DMS153 treated with DMSO at 0.1 percent for 48 hours (cell line): ENCODE results near the gene BCL10.
A peak's percentile ranks its signal among the peaks of the same experiment; 100 is the strongest.

Source experiments
- DNase-seq: peaks from one replicate; lab custom pipeline; 2025; ENCODE audit not compliant: unreplicated experiment; lab: John Stamatoyannopoulos, UW

BCL10 gene

GRCh38 chr1:85276215-85276977 is at the start of gene BCL10:
Gene BCL10 (minus strand): TSS chr1:85276632. CDS start chr1:85276352, 280 bp downstream.
- DNase-seq: peak; percentile 95

DNA sequence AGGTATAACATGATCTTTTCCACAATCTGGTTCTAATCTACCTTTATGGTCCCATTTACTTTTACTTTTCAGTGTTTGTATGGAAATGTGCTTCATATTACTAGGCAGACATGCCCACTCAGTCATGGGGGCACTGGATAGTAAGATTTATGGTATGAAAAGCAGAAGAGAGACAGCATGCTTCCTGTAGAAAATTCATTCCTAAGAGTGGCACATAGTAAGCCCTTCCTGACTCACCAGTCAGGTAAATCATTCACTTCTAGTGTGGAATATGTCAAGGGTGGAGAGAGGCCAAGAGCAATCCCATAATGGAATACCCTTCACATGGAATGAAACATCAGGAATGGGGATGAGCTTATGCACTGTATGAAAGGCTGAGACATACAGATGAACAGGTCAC is 49.5 kb upstream of the BCL10 start:
- no peak for DNase-seq

- DNase-seq: no peak
These were observed 47.3 kb upstream of the BCL10 start for GRCh38 chr1:85323770-85324169.

- DNase-seq: no peak
These were observed 46.2 kb upstream of the BCL10 start for GRCh38 chr1:85322655-85323054.

- no peak for DNase-seq
These were observed 45.0 kb upstream of the BCL10 start for GRCh38 chr1:85321237-85321964.

DNA sequence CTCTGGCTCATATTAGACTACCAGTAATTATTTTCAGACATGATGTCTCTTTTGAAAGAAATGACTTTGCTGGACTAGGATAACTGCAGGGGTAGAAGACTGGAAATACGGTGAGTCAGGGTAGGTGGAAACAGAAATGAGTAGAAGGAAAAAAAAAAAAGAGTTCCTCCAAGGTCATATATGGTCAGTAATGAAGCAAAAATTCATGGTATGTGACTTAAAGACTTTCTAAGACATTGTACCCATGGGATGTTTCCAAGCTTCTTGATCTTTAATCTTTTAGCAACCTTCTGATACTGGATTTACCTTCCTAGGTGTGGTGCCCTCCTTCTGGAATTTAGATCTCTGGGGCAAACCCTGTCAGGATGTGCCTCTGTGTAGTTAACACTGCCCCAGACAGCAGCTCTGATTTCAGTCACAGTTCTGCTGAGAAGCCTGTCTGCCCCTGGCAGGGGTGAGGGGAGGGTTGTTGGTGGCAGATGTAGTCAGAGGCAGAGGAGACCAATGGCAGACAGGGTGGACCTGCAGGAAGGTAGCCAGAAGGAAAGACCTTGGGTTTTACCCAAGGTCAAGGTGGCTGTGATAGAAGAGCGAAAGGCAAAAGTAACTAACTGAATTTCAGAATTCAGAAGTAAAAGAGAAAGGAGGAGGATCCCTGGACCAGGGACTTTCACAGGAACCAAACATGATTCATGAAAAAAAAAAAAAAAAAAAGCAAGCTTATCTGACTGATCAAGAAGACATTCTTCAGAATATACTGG is 44.1 kb upstream of the BCL10 start:
- no peak for DNase-seq

- DNase-seq: no peak
These were observed 43.5 kb upstream of the BCL10 start for GRCh38 chr1:85319931-85320330.

- no peak for DNase-seq
These were observed 43.1 kb upstream of the BCL10 start for GRCh38 chr1:85319491-85319890.

DNA sequence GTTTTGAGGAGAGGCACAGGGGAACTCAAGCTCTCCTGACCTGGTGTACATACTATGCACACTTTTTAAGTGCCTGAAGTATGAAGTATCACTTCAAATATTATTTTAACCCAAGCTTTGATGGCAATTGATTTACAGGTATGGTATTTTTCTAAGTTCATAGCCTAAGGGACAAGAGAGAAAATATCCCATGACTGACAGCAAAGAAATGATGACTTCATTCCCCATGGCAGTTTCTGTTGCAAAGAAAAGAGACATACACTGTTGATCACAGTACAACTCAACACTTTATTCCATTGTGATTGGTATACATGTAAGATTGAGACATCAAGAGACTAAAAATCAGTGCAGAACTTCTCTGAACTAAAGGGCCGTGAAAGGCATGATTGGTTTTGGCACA is 41.8 kb upstream of the BCL10 start:
- DNase-seq: no peak

DNA sequence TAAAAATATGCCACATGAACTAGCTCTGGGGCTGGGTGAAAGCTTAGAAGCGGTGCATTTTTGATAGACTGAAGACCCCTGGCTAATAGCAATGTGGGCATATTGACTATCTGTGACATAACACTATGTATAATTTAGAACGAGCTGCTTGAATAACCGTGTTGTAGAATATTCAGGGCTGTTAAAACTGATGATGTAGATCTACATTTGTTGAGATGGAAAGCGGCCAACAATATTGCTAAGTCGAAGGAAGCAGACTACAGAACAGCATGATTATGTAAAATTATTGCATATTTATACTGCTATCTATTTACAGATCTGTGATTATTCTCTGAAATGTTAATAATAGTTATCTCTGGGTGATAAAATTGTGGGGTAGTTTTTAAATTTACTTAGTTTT is 41.1 kb upstream of the BCL10 start:
- DNase-seq: no peak

GRCh38 chr1:85316321-85316720 is 39.9 kb upstream of the BCL10 start:
- no peak for DNase-seq

DNA sequence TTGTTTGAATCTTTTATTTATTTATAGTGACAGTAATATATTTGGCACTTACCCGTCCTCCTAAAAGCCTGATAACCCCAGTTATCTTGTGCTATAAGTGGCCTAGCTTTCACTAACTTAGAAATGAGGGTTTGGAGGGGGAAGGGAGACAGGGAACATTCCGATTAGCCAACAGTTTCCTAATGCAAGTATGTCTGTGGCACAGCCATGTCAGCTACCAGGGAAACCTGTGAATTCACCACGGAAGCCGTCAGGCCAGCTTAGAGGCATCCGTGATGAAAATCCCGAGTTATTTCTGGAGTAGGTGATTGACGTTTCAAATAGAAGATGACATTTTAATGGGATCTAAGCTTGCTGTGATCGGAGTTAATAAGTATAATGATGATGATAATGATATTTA is 39.4 kb upstream of the BCL10 start:
- no peak for DNase-seq

GRCh38 chr1:85314726-85315125 is 38.3 kb upstream of the BCL10 start:
- DNase-seq: no peak

GRCh38 chr1:85313888-85314696 is 37.7 kb upstream of the BCL10 start:
- no peak for DNase-seq

DNA sequence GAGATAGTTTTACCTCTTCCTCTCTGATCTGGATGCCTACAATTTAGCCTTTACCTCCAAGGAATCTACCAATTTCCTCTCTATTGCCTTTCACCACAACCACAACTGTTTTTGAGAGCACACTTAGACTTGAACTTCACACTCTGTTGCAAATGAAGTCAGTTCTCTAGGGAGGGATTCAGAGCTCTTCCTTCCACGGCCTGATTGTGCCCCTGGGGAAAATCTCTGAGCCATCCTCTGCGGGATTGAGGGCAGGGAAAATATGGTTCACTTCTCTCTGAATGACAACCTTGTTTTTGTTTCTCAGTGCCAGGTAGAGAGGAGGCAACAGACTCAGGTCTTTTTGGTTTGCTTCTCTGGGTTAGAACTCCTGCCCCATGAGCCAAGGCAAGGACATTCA is 35.4 kb upstream of the BCL10 start:
- no peak for DNase-seq

- DNase-seq: no peak
These were observed 32.5 kb upstream of the BCL10 start for GRCh38 chr1:85308833-85309350.

- peak; percentile 42 for DNase-seq
These were observed 31.8 kb upstream of the BCL10 start for GRCh38 chr1:85307987-85308832.

GRCh38 chr1:85306236-85306635 is 29.8 kb upstream of the BCL10 start:
- no peak for DNase-seq

DNA sequence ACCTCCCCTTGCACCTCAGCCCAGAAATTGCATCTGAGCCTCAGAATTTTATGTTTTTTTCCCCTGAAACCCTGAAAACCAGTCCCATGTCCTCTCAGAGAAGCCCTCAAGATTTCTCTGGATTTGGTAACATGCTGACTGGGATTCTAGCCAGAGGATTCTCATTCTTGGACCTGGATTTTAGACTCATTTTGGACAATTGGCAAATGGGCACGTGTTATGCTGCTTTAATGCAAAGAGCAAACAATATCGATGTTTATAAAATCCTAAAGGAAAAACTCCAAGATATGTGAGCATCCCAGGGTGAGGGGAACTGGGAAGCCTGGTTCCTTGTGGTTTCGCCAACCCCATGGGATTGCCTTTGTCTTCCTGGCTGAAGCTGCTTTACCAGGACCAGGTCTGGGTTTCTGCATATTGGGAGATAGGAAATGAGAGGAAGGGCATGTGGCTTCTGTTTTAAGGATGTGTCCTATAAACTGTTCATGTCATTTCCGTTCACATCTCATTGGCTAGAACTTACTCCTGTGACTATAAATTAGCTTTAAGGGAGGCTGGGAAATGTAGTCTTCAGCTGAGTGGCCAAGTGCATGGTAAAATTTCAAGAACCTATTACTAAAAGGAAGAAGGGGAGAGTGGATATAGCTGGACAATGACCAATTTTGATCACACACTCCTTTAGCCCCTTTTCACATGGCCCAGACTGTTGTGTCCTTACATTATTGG is 27.2 kb upstream of the BCL10 start:
- DNase-seq: no peak
